H1 (cell line): ENCODE data around the gene ASZ1. TPM values are rescaled to one million over a fixed set of nuclear protein-coding genes. Genes with fewer than 3 reads are reported as not detected.

ENCODE experiments used
- CTCF ChIA-PET: fragments of 300-600 bp; sonication (Branson Sonifier 250); formaldehyde crosslinking; loops from one replicate; lab custom pipeline; 2021; ENCODE audit not compliant: partially characterized antibody; lab: Charles Lee
- POLR2A ChIA-PET: fragments of 300-600 bp; sonication (Branson Sonifier 250); formaldehyde crosslinking; loops from one replicate; lab custom pipeline; 2021; ENCODE audit warnings: inconsistent platforms; ENCODE audit not compliant: partially characterized antibody; lab: Charles Lee
- DNase-seq, 2 experiments: peaks; one replicate each; pipeline versions ENCODE4 v3.0.0 to v3.0.0-alpha.2; 2010 to 2022; ENCODE audit warnings: low spot score in 2 of 2, low read depth in 1 of 2, mixed read lengths in 1 of 2
- FAIRE-seq: peaks from 2 replicates; lab custom pipeline; 2011; peaks lifted over from hg19 to GRCh38; lab: Jason Lieb, UNC
- H2AFZ ChIP-seq: 2 replicates; pipeline ENCODE4 v1.8.1; 2012; ENCODE audit warnings: low read length, inconsistent platforms
- H2AK5ac ChIP-seq: 2 replicates; pipeline ENCODE4 v1.6.1; 2013; ENCODE audit warnings: low read depth, low read length
- H2BK120ac ChIP-seq: replicated peaks from 2 replicates; pipeline ENCODE3; 2013; ENCODE audit warnings: low read depth, low read length, inconsistent platforms
- H2BK12ac ChIP-seq: 2 replicates; pipeline ENCODE4 v1.6.1; 2013; ENCODE audit warnings: low read depth, low read length
- H2BK15ac ChIP-seq: 2 replicates; pipeline ENCODE4 v1.6.1; 2013; ENCODE audit warnings: low read length
- H2BK20ac ChIP-seq: 2 replicates; pipeline ENCODE4 v1.6.1; 2013; ENCODE audit warnings: low read length
- H2BK5ac ChIP-seq: 2 replicates; pipeline ENCODE4 v1.6.1; 2013; ENCODE audit warnings: low read depth, low read length
- H3K14ac ChIP-seq: 2 replicates; pipeline ENCODE4 v1.6.1; 2013; ENCODE audit warnings: inconsistent platforms; ENCODE audit not compliant: insufficient read length
- H3K18ac ChIP-seq: 2 replicates; pipeline ENCODE4 v1.6.1; 2013; ENCODE audit warnings: low read length; ENCODE audit errors: extremely low read depth
- H3K23ac ChIP-seq: 2 replicates; pipeline ENCODE4 v1.6.1; 2013; ENCODE audit warnings: inconsistent platforms; ENCODE audit not compliant: insufficient read length
- H3K23me2 ChIP-seq: 2 replicates; pipeline ENCODE4 v1.6.1; 2013; ENCODE audit warnings: low read depth, low read length
- H3K27ac ChIP-seq: 2 replicates; pipeline ENCODE4 v1.6.1; 2011; ENCODE audit warnings: low read depth, low read length, inconsistent platforms
- H3K27me3 ChIP-seq, 4 experiments: replicated peaks in 1 of 4; 1 replicate in 1 of 4; 2 replicates in 3 of 4; pipeline versions ENCODE4 v1.6.1 to v1.8.1; 2011 to 2013; ENCODE audit warnings: low read length in 3 of 4, mild to moderate bottlenecking in 3 of 4, inconsistent platforms in 2 of 4, mixed read lengths in 2 of 4, moderate library complexity in 1 of 4; ENCODE audit not compliant: control insufficient read depth in 3 of 4, insufficient read depth in 3 of 4; ENCODE audit errors: extremely low read depth in 1 of 4
- H3K36me3 ChIP-seq, 4 experiments: 2 replicates each; pipeline versions ENCODE4 v1.6.1 to v1.8.1; 2011 to 2013; ENCODE audit warnings: mild to moderate bottlenecking in 4 of 4, low read length in 3 of 4, moderate library complexity in 2 of 4, control low read depth in 1 of 4, inconsistent platforms in 1 of 4; ENCODE audit not compliant: insufficient read depth in 4 of 4, control insufficient read depth in 2 of 4
- H3K4ac ChIP-seq: replicated peaks from 2 replicates; pipeline ENCODE3; 2013; ENCODE audit warnings: low read length, low read depth, mixed read lengths, inconsistent platforms; ENCODE audit not compliant: insufficient read length
- H3K4me1 ChIP-seq, 4 experiments: replicated peaks in 1 of 4; 1 replicate in 1 of 4; 2 replicates in 3 of 4; pipeline versions ENCODE4 v1.6.1 to v1.8.1; 2011 to 2013; ENCODE audit warnings: low read length in 3 of 4, inconsistent platforms in 2 of 4, mixed read lengths in 1 of 4; ENCODE audit not compliant: insufficient read depth in 4 of 4, control insufficient read depth in 3 of 4
- H3K4me2 ChIP-seq, 2 experiments: 2 replicates each; pipeline versions ENCODE4 v1.6.1 to v1.8.1; 2011 to 2013; ENCODE audit warnings: low read depth in 2 of 2, low read length in 2 of 2, control low read depth in 1 of 2, inconsistent platforms in 1 of 2, mild to moderate bottlenecking in 1 of 2; ENCODE audit not compliant: insufficient read depth in 1 of 2
- H3K4me3 ChIP-seq, 4 experiments: fragments of 200-600, 300-600 bp in 1 of 4; sonication (generic), shearing (Covaris generic), sonication (Bioruptor Twin) in 1 of 4; 2 replicates each; pipeline versions ENCODE4 v1.5.1 to v1.8.1; 2011 to 2016; ENCODE audit warnings: low read length in 4 of 4, low read depth in 3 of 4, control low read depth in 2 of 4, inconsistent platforms in 2 of 4, mild to moderate bottlenecking in 2 of 4, mixed read lengths in 1 of 4, moderate library complexity in 1 of 4; ENCODE audit not compliant: insufficient read depth in 2 of 4; ENCODE audit errors: extremely low read depth in 1 of 4
- H3K56ac ChIP-seq: replicated peaks from 2 replicates; pipeline ENCODE3; 2013; ENCODE audit warnings: low read depth, mild to moderate bottlenecking, mixed read lengths, low read length, inconsistent platforms; ENCODE audit not compliant: insufficient read length
- H3K79me1 ChIP-seq: 2 replicates; pipeline ENCODE4 v1.6.1; 2013; ENCODE audit warnings: low read depth, low read length, control low read depth
- H3K79me2 ChIP-seq, 2 experiments: 2 replicates each; pipeline versions ENCODE4 v1.6.1 to v1.8.1; 2012 to 2013; ENCODE audit warnings: low read length in 2 of 2, mild to moderate bottlenecking in 2 of 2, inconsistent platforms in 1 of 2; ENCODE audit not compliant: insufficient read depth in 2 of 2, control insufficient read depth in 1 of 2
- H3K9ac ChIP-seq, 4 experiments: replicated peaks in 1 of 4; 1 replicate in 1 of 4; 2 replicates in 3 of 4; pipeline versions ENCODE4 v1.6.1 to v1.8.1; 2011 to 2013; ENCODE audit warnings: low read depth in 3 of 4, low read length in 3 of 4, control low read depth in 2 of 4, mild to moderate bottlenecking in 2 of 4, moderate library complexity in 2 of 4, inconsistent platforms in 1 of 4; ENCODE audit errors: extremely low read depth in 1 of 4
- H3K9me3 ChIP-seq, 2 experiments: 2 replicates each; pipeline versions ENCODE4 v1.6.1 to v1.8.1; 2012 to 2013; ENCODE audit warnings: mild to moderate bottlenecking in 2 of 2, moderate library complexity in 2 of 2, control low read depth in 1 of 2, inconsistent platforms in 1 of 2, low read depth in 1 of 2, low read length in 1 of 2, mixed read lengths in 1 of 2; ENCODE audit not compliant: insufficient read depth in 2 of 2
- H4K20me1 ChIP-seq, 2 experiments: replicated peaks in 1 of 2; 2 replicates each; pipeline versions ENCODE3 to v1.8.1; 2011 to 2013; ENCODE audit warnings: inconsistent platforms in 2 of 2, low read length in 2 of 2, mild to moderate bottlenecking in 1 of 2; ENCODE audit not compliant: insufficient read depth in 2 of 2, control insufficient read depth in 1 of 2
- H4K5ac ChIP-seq: 2 replicates; pipeline ENCODE4 v1.6.1; 2013; ENCODE audit warnings: low read length, low read depth, mixed read lengths, inconsistent platforms; ENCODE audit not compliant: insufficient read length
- H4K8ac ChIP-seq: 2 replicates; pipeline ENCODE4 v1.8.0; 2013; ENCODE audit warnings: mild to moderate bottlenecking, moderate library complexity, low read length, inconsistent platforms; ENCODE audit not compliant: insufficient read depth; ENCODE audit errors: extremely low read depth
- H4K91ac ChIP-seq: replicated peaks from 2 replicates; pipeline ENCODE3; 2013; ENCODE audit warnings: low read length, mixed read lengths, inconsistent platforms; ENCODE audit not compliant: insufficient read length
- CHD1 ChIP-seq: IDR thresholded peaks from 2 replicates; pipeline ENCODE4 v1.6.1; 2012; ENCODE audit warnings: low read depth, low read length, improper control_type of control experiment
- EP300 ChIP-seq, 2 experiments: IDR thresholded peaks; 1 replicate in 1 of 2; 2 replicates in 1 of 2; pipeline ENCODE4 v1.6.1; 2011 to 2012; ENCODE audit warnings: low read depth in 2 of 2, low read length in 2 of 2, mild to moderate bottlenecking in 2 of 2, borderline replicate concordance in 1 of 2, inconsistent platforms in 1 of 2, moderate library complexity in 1 of 2
- EZH2 ChIP-seq: fragments of 200-600 bp; sonication (generic); IDR thresholded peaks from 2 replicates; pipeline ENCODE4 v1.7.1; 2012; ENCODE audit warnings: low read depth, mild to moderate bottlenecking, moderate library complexity, low read length, inconsistent platforms; ENCODE audit not compliant: severe bottlenecking
- HDAC6 ChIP-seq: IDR thresholded peaks from one replicate; pipeline ENCODE4 v1.7.1; 2012; ENCODE audit warnings: low read depth, mild to moderate bottlenecking, inconsistent platforms, low read length, moderate library complexity
- SRF ChIP-seq: IDR thresholded peaks from 2 replicates; pipeline ENCODE4 v1.6.1; 2011; ENCODE audit warnings: mild to moderate bottlenecking, low read depth, low read length, moderate library complexity
- TCF12 ChIP-seq: IDR thresholded peaks from 2 replicates; pipeline ENCODE4 v1.6.1; 2011; ENCODE audit warnings: low read depth, mild to moderate bottlenecking, low read length
- WGBS, 2 experiments: shearing (Covaris generic) in 1 of 2; methylation state at CpG; one replicate each; pipeline versions ENCODE4 v1.1.6 to v1.1.7; 2013 to 2015; ENCODE audit warnings: low lambda C conversion rate in 2 of 2, mixed read lengths in 2 of 2, inconsistent platforms in 1 of 2, low coverage in 1 of 2, missing lambda C conversion rate in 1 of 2; ENCODE audit not compliant: insufficient replicate concordance in 2 of 2, insufficient coverage in 1 of 2, insufficient read length in 1 of 2; ENCODE audit errors: extremely low coverage in 1 of 2, missing lambda C conversion rate in 1 of 2; 5-methylcytosine and 5-hydroxymethylcytosine counted together
- polyA plus RNA-seq, 7 experiments: library from polyadenylated mRNA; depleted of rRNA in 3 of 7; stranded (reverse) in 5 of 7; unstranded in 2 of 7; fragments of >200 nt in 5 of 7; fragments of 200-250 nt in 2 of 7; gene quantifications; 1 replicate in 5 of 7; 2 replicates in 1 of 7; 4 replicates in 1 of 7; pipeline versions ENCODE4 v1.2.1 to v1.2.3, GENCODE V29; 2011 to 2013; ENCODE audit warnings: missing spikeins in 2 of 7, mixed read lengths in 2 of 7
- total RNA-seq: library from RNA; stranded (reverse); fragmentation: NEBNext Ultra II Directional; extraction: Animal tissue kit (Norgen Biotek cat#: 25700); gene quantifications from 2 replicates; pipeline ENCODE4 v1.2.1, GENCODE V29; 2021

ASZ1 gene
- total and polyA plus RNA-seq, 2 of the 8 experiments (the other 6 are each of a cell fraction or from before 2014, with no cell fraction given), result not detected

DNA sequence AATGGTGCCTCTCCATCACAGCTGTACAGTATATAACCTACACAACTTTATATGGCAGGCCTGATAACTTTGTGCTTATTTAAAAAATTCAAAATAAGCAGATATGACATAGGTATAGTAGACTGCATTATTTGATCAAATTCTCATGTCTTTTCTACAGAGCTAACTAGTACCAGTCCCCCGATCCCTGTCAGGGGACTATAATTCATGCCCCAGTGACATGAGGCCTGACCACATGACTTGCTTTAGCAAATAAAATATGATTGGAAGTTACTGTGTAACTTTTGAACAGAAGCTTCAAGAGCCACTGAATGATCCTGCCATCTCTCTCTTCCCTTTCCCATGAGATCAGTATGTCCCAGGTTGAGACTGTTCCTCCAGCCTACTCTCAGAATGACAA, 55.2 kb downstream of the ASZ1 start:
- Histone ChIP-seq H4K20me1 (no peaks in the 10 kb centered on the region), H3K4me3 (no peak overlapping the region), H3K36me3 (no peaks in the 10 kb centered on the region), H3K79me2 (no peaks in the 10 kb centered on the region), H4K91ac (no peak overlapping the region), H3K14ac (no peak overlapping the region), H4K5ac (no peak overlapping the region), H3K9ac (no peak overlapping the region), H3K18ac (no peak overlapping the region), H3K27ac (no peak overlapping the region), H2BK5ac (no peak overlapping the region), H3K79me1 (no peaks in the 10 kb centered on the region), H2AK5ac (no peak overlapping the region), H3K9me3 (no peaks in the 10 kb centered on the region), H2BK120ac (no peak overlapping the region), H4K8ac (no peak overlapping the region), H2BK20ac (no peak overlapping the region), H3K4me1 (no peaks in the 10 kb centered on the region), H2BK12ac (no peak overlapping the region), H3K27me3 (no peaks in the 10 kb centered on the region), H3K56ac (no peak overlapping the region), H3K4me2 (no peak overlapping the region), H2BK15ac (no peak overlapping the region), H3K23me2 (no peaks in the 10 kb centered on the region), H3K4ac (no peak overlapping the region), H3K23ac (no peak overlapping the region), H2AFZ (no peak overlapping the region)
- POLR2A ChIA-PET, result no interaction called here
- TF ChIP-seq CHD1, result no peak
- no peak for TF ChIP-seq HDAC6
- no peak for TF ChIP-seq TCF12
- no peak for TF ChIP-seq EP300 (IDR thresholded peaks at IDR 0.05; ENCODE audit: borderline replicate concordance in 1 of 2, low read depth in 2 of 2, low read length in 2 of 2)
- no peak for TF ChIP-seq SRF
- TF ChIP-seq EZH2, result no peak
- CTCF ChIA-PET, result interaction anchor here (1.6 kb wide), 1 partner anchor 28 kb away, joined by 4 read pairs; no protein-coding TSS in a partner anchor
- FAIRE-seq (no peak), DNase-seq (no peak)
- WGBS, 2 experiments, result 89% methylated on average over 1 of the region's 1 CpG; no CpG with 5 or more reads in 1 of the 2 experiments
